KG1 (cell line): Measurements from ENCODE around the gene COMMD10.
"Not testable (repeated sequence)": the region's sequence is repeated elsewhere in the genome, so short reads cannot be mapped to it uniquely, and the experiment has no call there.

Source experiments
- DNase-seq: peaks from one replicate; lab custom pipeline; 2025; lab: John Stamatoyannopoulos, UW

COMMD10 gene

DNA sequence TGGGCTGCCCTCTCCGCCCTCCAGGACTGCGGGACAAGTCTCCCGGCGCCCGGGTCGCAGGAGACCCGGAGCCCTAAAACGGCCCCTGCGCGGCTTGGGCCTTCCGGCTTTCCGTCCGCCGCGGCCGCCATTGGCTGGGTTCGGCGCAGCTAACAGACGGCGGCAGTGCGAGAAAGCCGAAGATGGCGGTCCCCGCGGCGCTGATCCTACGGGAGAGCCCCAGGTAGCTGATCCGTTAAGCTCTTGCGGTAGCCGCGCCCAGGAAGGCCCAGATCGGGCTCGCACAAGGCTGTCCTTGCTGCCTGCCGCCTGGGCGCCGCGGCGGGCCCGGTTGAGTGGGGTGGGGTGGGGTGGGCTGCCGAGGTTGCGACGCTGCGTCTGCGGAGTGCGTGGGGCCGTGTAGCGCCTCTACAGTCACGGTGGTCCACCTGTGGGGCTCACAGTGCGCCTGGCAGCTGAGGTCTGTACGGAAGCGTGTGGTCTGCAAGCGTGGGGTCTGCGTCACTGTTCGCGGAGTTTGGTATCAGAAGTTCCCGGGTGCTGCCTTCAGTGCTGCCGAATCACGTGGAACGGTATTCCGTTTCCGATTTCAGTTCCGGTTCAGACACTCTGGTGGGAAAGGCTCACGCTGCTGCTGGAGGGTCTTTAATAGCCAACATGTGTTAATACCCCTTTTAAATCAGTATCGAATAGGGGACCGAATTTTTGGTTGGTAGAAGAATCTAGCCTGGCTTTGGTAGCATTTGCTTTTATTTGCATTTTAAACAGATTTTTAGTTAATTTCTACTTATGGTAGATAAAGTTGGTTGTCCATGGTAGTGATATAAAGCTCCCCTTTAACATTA, at the start of gene COMMD10:
Gene COMMD10, plus strand, starts transcription at position 155 of the 845 bp plus-strand sequence.
- DNase-seq, result peak; percentile 17

DNA sequence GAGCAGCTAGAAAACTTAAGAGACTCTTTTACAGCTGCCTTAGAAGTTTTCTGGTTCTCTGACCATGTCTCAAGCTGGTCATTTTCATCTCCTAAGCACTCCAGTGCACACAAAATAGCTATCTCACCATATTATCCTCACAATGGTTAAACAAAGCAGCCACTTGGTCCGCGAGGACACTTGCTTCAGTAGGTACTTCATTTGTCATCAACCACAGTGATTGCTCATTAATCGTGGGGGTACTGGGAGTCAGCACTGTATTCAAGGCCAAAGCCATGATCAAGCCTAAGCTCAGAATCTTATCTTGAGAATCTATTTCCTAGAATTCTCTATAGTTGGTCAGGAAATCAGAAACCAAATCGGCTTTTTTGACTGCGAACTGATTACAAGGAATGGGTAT, 49.7 kb upstream of the COMMD10 start:
- DNase-seq, result no peak

DNA sequence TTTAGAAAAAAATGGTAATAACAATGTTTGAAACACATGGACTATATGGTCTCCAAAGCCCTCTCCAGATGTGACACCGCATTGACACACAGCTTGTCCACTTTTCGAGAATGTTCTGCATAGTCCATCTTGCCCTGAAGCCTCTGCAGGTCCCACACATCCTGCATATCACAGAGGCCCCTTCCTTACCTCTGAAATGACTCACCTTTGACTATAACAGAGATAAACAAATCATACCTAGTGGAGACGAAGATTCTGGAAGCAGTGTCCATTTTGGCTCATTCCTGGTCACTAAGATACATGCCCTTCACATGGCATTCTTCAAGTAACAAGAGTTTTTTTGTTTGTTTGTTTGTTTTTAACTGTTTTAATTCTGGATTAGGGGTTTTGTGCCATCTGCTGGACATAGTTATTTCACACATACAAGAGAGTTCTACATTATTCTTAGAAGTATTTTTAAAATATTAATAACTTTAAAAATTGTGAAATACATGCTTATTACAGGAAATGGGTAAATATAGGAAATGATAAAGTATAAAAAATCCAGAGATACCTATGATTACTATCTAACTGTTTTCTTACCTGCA, 47.5 kb upstream of the COMMD10 start:
- no peak for DNase-seq

DNA sequence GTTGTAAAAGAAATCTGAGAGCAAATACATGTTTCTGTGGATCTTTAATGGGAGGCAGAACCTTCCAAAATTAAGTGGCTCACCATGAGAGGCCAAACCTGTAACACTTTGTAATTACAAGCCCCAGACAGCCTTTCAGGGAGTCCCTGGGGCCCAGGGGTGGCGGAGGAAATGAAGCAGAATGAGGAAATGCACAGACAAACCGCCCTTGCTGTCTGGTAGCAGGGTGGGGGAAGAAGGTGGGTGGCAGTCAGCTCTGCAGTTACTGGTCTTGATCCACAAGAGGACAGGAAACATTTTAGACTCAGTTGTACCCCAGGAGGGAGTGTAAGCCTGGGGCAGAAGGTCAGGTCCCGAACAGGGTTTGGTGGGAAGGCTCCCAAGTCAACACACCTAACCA, 46.0 kb upstream of the COMMD10 start:
- peak; percentile 3 for DNase-seq

DNA sequence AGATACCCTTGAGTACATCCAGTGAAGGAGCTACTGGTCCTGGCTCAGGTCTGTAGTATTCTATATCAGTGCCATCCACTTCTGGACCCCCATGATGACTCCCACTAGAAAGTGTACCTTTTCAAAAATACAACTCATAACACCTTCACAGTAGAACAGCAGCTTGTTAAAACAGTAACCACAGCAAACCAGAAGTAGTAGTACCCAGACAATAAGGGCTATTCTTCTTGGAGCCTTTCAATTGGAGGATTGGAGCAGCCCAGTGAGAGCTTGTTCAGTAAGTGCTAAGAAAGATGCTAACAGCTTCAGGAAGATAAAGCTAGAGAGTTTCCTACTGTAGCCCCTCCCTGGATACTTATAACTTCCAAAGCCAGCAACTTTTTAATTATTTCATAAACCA, 42.5 kb upstream of the COMMD10 start:
- DNase-seq, result no peak

DNA sequence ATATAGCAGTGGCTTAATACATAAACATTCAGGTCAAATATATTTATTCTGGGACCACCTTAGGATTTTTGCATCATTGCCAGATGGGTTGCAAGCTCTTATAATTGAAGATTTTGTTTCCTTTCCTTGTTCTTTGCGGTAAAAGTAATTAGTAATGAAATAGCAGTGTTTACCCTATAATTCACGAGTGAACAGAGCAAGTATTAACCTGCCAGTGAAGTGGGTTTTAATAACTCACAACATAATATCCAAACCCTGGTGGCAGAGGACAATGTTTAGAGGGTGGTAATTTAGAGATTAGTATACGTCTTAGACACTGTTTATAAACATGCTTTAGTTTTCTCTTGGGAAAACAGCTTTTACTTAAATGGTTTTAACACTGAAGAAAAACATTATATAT, 40.8 kb upstream of the COMMD10 start:
- no peak for DNase-seq

DNA sequence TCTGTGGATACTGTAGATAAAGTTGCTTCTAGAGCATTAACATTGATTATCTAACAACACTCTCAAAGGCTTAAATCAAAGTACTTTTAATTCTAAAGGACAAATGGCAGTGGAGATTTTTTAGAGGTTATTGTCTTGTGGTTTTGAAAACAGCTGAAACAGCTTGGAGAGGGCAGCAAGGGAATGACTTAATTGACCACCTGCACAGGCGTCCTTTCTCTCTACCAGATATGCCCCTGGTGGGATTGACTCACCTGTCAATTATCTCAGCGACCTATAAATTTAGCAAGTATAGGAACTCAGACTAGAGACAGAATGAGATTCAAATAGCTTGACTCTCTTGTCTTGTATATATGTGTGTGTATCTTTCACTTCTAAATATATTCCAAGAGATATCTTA, 39.0 kb upstream of the COMMD10 start:
- DNase-seq, result no peak

DNA sequence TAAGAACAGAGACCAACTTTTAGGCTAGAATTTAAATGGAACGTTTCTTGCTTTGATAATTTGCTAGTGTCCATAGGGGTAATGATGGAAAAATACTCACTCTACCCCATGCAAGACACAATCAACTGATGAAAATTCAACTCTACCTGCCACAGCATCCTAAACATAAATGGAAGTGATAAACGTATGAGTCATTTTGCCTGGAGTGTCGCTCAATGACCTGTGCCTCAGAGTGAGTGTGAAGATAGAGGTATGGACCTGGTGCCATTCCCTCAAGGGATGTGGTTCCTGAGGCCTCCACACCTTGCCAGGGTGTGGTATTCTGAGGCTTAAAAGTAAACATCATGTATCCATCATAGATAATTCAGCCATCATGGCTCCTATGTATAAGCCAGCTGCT, 38.6 kb upstream of the COMMD10 start:
- DNase-seq, result no peak

DNA sequence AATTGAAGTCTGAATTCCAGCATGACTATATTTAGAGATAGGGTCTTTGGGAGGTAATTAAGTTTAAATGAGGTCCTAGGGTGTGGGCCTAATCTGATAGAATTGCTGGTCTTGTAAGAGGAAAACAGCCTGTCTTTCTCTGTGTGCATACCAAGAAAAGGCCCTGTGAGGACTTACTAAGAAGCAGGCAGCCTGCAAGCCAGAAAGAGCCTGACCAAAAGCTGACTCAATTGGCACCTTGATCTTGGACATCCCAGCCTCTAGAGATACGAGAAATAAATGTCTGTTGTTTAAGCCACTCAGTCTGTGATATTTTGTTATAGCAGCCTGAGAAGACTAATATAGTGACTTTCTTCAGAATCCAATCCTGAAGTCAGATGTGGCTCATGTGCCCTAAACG, 38.0 kb upstream of the COMMD10 start:
- no peak for DNase-seq

DNA sequence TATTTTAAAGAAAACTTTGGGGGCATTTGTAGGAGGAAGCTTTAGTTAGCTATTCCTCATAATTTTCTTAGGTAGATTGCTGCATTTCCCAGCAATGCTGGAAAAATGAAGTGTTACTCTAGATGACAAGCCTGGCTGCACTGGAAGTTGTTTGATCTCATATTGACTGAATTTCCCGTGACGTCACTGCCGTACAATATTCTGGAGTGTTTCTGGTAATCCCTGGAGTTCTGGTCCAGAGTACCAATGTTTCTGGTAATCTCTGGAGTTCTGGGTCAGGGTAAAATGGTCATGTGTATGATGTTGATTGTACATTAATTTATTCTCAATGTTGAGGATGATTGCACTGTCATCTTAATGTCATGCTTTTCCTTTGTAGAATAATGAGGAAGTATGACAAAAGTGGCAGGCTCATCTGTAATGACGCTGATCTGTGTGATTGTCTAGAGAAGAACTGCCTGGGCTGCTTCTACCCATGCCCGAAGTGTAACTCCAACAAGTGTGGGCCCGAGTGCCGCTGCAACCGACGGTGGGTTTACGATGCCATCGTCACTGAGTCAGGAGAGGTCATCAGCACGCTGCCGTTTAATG, 26.4 kb upstream of the COMMD10 start:
- DNase-seq, result no peak

DNA sequence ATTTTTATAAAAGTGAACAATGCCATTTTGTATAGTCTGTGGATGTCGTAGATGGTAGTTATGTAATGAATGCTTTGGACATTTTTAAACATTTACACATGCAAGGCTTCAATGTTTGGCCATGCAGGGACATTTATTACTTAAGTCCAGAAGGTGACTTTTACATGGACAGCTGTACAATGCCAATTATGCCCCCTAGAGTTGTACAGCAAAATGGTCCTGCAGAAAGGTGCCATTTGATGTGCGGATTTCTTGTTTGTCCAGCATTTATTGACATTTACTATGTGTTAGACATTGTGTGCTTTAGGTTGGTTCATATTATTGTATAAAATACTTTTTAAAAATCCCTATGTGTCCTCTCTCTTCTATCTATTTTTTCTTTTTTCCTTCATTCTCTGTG, 22.5 kb upstream of the COMMD10 start:
- DNase-seq, result no peak

DNA sequence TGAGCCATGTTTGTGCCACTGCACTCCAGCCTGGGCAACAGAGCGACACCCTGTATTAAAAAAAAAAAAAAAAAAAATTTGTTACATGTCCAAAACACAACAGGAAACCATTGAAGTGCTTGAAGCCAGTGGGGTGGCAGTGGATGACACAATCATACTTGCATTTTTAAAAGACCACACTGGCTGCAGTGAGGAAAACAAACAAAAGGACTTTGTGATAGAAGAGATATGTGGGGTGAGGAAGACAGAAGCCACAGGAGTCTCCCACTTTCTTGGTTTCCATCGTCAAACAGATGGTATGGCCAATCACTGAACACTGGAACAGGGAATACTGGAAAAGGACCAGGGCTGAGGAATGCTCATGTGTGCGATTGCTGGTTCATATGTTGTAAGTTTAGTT, 20.9 kb upstream of the COMMD10 start:
- no peak for DNase-seq

DNA sequence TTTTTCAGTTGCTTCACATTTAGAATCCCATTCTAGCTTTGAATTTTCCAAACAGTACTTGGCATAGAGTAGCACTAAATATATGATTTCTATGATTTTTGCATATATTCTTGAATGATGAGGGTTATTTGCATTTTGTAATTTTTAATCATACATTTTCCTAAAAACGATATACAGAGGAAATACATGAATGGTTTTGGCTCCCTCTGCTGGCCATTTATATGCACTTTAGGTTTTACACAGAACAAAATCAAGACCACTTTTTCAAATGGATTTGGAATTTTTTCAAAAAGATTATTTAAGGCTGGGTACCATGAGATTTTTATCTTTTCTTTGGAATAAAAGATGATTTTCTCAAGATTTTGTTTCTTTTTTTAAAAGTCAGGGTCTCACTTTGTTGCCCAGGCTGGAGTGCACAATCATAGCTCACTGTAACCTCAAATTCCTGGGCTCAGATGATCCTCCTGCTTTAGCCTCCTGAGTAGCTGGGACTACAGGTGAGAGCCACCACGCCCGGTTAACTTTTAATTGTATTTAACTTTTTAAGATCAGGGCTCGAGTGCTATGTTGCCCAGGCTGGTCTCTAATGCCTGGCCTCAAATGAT, 16.7 kb upstream of the COMMD10 start:
- DNase-seq, result no peak

DNA sequence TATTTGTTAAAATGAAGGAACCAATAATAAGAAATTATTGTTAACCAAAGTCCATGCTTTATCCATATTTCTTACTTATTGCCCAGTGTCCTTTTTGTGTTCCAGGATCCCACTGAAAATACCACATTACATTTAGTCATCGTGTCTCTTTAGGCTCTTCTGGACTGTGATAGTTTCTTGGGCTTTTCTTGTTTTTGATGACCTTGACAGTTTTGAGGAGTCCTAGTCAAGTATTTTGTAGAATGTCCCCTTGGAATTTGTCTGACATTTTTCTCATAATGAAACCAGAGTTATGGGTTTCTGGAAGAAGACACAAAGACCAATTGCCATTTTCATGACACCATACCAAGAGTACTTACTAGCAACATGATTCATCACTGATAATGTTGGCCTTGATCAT, 13.6 kb upstream of the COMMD10 start:
- DNase-seq, result no peak

DNA sequence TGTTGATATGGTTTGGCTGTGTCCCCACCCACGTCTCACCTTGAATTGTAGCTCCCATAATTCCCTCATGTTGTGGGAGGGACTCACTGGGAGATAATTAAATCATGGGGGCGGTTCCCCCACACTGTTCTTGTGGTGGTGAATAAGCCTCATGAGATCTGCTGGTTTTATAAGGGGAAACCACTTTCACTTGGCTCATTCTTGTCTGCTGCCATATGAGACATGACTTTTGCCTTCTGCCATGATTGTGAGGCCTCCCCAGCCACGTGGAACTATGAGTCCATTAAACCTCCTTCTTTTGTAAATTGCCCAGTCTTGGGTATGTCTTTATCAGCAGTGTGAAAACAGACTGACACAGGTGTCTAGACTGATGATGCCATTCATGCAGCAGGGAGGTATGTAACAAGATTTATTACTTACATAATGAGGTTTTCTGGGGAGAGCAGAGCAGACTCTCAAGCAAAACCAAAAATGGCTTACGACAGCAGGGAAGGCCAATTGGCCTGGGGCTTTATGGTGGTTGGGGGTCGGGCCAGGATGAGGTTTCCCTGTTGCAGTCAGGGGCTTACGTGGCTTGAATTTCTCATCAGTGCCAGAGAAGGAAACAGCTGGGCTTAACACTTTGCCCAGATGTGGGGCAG, 9.5 kb upstream of the COMMD10 start:
- no peak for DNase-seq

DNA sequence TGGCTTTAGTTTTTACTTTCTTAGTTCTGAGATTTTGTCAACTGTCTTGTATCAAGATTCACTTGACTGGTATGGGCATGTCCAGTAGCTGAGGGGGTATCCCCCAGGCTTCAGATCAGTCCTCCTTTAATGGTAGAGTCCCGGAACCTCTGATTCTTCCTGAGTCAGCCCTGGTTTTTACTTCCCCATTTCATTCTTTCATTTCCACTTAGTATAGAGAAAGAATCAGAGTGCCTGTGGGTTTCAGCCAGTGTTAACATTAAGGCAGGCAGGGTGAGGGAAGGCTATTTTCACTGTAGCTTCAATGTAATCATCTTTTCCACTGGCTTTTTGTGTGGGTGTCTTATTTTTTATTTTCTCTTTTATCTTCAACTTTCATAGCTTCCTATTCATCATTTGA, 8.3 kb upstream of the COMMD10 start:
- DNase-seq, result no peak

DNA sequence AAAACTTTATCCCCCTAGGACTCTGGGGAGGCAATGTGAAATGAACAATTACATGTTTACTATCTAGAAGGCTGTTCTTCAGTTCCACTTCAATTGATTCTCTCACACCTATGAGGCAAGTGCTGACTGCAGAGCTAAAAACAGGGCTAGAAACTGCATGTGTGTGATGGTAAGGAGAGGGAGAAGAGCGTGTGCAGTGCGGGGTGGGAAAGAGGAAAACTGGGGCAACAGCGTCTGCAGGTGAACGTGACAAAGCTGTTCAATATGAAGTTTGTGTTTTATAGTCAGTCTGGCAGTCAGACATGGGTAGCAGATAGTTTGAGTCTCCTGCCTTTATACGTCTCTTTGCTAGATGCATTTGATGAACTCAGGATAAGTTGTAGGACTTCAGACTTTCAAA, 6.6 kb upstream of the COMMD10 start:
- no peak for DNase-seq

DNA sequence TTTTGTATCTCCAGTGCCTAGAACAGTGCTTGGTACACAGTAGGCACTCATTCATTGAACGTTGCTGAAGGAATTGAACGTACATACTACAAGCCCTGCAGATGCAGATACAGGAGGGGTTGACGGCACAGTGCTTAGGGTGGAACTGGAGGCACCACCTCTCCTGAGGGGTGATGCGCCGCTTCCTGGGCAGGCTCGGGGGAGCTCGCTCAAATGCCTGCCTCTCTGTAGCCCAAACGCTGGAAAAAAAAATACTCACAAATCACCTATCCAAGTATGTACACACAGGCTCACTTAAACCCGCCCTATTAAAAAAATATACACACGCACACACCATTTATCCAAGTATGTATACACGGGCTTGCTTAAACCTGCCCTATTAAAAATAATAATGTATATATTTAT, 536 bp upstream of the COMMD10 start:
- no peak for DNase-seq

DNA sequence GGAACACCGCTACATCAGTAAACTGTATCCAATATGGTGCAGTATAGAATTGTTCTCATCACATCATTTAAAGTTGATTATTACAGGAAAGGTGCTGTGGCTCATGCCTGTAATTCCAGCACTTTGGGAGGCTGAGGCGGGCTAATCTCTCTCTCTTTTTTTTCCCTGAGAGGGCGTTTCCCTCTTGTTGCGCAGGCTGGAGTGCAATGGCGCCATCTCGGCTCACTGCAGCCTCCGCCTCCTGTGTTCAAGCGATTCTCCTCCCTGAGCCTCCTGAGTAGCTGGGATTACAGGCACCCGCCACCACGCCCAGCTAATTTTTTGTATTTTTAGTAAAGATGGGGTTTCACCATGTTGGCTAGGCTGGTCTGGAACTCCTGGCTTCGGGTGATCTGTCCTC, 1.5 kb downstream of the COMMD10 start:
- DNase-seq, result not testable (repeated sequence)

DNA sequence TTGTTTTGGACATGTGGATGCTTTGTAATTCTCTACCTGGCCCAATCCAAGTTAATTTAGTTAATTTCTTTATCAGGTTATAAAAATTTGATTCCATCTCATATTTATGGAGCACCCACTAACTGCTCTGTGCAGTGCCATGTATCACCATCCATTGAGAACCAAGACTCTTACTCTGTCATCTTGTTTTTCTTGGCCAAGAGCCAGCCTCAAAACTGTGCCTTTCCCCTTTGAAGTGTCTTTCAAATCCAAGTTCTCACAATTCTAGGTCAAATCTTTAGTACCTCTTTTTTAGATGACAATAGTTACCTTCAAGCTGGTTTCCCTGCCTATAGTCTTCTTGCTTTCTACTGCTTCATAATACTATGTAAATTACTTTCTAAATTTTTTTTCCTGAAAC, 3.2 kb downstream of the COMMD10 start:
- DNase-seq, result no peak

DNA sequence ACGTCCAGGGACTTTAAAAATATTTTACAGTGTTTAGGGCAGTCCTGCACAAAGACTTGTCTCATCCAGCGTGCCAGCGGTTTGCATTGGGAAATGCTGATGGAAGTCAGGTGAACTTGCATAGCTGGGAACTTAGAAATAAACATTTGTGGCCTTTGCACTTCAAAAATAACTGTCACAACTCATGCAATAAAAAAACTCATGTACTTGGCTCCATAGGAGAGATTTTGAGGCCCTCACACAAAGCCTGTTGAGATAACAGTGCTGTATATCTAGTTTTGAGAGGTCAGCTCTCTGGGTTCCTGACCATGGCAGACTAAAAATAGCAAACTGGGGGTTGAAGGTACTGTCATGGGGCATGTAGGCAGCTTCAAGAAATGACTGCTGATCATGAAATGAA, 5.5 kb downstream of the COMMD10 start:
- no peak for DNase-seq

DNA sequence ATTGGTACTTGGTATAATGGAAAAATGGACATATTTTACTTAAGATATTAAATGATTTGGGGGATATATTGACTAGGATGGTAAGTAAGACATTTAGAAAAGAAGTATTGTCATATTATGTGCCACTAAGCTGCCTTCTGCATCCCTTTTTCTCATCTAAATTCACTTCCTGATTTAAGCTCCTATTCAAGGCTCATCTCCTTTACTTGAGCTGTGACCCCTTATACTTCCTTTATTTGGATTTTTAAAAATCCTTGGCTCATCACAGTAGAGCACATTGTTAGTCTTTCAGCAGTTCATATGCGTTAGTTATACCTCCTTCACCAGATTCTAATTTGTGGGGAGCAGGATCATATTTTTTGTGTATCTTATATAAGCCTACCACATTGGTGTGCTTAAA, 6.6 kb downstream of the COMMD10 start:
- no peak for DNase-seq

DNA sequence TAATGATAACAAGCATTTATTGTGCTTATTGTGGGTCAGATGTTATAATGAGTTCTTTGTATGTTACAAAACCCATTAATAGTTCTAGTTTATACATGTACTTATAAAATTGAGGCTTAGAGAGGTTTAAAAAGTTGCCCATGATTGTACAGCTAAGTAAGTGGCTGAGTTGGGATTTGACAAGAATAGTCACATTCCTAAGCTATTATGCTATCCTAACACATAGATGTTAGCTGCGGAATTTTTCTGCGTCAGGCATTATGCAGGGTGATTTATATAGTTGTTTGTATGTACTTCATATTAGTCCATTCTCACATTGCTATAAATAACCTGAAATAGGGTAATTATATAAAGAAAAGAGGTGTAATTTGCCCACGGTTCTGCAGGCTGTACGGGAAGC, 12.5 kb downstream of the COMMD10 start:
- no peak for DNase-seq
